ENCODE results near the gene ATG5.
"Not testable (repeated sequence)": the region's sequence is repeated elsewhere in the genome, so short reads cannot be mapped to it uniquely, and the experiment has no call there.

The ATG5 gene

DNA sequence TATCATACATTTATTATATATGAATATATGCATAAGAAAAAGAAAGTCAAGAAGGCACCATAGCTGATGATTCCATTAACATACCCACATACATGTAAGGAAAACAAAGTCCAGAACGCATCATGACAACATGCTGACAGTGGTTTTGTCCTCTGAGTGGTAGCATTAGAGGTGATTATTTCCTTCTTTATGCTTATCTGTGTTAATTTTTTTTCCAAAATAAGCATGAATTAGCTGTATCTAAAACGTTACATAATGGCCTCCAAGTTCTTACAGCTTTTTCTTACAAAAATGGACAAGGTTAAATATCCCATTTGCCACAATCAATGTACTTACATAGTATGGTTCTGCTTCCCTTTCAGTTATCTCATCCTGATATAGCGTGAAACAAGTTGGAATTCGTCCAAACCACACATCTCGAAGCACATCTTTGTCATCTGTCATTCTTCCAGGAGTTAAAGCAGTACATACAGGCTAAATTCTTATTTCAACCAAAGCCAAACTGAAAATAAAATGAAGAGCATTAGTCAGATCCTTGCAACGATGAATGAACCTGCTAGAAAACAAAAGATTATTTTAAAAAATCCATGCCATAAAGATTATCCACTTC, 9.7 kb downstream of the ATG5 start:
- DNase-seq, result no peak
- intact Hi-C loops (cut with DNase I), result no loop called here

DNA sequence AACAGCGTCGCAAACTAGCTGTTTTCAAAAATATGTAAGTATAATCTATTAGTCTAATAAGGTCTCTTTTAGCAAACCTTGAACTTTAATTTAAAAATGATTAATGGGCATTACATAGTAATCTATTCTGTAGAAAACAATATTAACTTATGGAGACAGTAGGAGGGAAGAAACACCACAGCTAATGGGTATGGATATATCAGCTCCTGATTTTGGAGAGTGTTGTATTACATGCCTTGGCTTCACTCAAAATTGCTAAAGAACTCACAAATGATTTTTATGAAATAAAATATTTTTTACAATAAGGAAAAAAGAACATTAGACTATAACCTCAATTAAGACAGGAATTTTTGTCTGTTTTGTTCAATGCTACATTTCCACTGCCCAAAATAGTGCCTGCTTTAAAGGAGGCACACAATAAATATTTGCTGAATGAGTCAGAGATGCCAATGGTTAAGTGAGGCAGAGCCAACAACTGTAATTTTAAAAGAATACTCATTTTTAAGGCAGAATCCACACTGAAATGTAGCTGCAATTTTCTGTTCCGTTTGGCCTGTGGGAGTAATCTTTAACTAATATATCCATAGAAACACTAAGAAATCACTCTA, 15.7 kb downstream of the ATG5 start:
- intact Hi-C loops (cut with DNase I), result loop anchor here (10.0 kb wide), 1 partner anchor 885 kb away; no protein-coding TSS in a partner anchor
- DNase-seq, result no peak

DNA sequence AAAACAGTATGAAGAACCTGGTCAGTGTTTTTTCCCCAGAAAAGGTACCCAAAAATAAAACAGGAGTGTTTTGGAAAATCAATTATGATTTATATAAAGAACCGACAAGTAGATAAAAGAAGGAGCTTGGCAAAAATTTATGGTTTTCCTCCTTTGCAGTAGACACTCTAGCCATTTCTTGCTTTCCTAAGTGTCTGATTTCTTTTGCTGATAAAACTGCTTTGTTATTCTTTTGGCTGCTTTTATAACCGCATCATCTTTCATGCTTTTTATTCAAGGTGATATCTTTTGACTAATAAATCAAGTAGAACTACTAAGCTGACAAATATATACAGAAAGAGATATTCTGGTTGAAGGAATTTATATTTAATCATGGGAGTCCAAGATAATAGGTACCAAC, 16.6 kb downstream of the ATG5 start:
- DNase-seq, result no peak
- intact Hi-C loops (cut with DNase I), result loop anchor here (10.0 kb wide), 1 partner anchor 884 kb away; no protein-coding TSS in a partner anchor

DNA sequence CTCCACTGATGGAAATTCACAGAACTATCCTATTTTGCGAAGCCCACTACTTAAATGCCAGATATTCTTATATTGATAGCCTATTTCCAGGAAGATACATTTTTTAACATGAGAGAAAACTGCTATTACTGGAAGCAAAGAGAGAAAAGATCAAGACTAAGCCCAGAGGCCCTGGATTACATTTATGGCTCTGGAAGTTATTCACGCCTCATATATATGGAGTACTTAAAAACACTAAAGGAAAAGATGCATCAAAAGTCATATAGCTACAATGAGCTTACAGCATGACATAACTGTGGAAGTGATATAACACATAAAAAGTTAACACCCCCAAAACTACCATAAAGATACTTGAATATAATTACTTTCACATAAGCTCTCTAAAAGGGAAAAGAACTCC, 19.8 kb downstream of the ATG5 start:
- intact Hi-C loops (cut with DNase I), result loop anchor here (10.0 kb wide), 1 partner anchor 881 kb away; no protein-coding TSS in a partner anchor
- no peak for DNase-seq

DNA sequence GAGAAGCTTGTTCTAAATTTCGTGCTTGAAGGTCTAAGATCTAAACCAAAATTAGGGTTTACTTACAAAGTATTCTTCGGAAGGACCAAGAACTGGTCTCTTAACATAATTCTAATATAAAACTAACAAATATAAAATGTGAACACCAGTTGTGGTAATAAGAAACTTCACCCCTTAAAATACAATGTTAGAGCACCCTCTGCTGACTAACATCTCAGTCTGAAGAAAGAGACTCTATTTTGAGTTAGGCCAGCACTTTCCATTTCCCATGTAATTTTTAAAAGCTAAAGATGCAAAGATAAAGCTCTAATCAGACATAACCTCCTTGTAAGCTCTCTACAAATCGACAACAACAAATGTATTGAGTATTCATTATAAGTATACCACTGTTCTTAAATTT, 24.6 kb downstream of the ATG5 start:
- DNase-seq, result no peak
- intact Hi-C loops (cut with DNase I), result loop anchor here (5.0 to 10.0 kb wide), 2 partner anchors 819 to 876 kb away; no protein-coding TSS in a partner anchor

DNA sequence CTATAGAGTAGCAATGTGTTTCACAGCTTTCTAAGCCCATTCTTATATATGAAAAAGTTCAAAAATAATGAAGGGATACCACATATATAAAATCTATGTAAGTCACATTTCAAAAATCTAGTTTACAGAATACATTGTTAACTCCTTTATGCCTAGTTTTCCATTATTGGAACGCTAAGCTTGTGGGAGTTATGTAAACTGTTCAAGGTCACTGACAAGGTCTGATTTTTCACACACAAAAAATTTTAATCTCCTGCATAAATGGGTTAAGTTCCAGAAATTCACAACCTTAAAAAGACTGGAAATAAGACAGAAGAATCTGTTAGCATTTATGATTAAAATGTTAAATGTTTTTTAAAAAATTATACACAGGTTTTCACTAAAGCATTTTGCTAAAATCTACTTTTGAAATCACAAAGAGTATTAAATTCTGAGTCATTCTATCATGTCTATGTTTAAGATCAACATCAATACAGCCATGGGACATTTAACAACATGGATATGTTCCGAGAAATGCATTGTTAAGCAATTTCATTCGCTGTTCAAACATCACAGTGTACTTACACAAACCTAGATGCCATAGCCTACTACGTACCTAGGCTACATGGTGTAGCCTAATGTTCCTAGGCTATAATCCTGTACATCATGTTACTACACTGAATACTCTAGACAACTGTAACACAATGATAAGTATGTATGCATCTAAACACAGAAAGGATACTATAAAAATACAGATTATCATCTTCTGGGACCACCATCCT, 25.4 kb downstream of the ATG5 start:
- intact Hi-C loops (cut with DNase I), result loop anchor here (5.0 to 10.0 kb wide), 2 partner anchors 818 to 875 kb away; no protein-coding TSS in a partner anchor
- no peak for DNase-seq

DNA sequence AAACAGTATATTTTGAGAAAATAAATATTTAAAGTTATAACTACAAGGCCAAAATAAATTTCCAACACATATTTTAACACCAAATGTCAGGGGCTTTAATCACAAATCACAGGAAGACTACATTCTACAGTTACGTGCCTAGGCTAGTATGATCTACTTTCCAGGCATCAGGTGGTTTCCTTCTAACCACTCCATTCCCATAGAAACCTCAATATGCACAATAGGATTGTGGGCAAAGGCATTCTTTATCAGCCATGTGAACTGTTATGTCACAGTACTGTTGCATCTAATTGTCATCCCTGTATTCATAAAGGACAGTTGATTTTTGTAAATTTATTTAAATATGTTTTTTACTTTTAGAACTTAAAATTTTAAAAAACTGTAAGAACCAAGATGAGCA, 32.4 kb downstream of the ATG5 start:
- intact Hi-C loops (cut with DNase I), result no loop called here
- no peak for DNase-seq

DNA sequence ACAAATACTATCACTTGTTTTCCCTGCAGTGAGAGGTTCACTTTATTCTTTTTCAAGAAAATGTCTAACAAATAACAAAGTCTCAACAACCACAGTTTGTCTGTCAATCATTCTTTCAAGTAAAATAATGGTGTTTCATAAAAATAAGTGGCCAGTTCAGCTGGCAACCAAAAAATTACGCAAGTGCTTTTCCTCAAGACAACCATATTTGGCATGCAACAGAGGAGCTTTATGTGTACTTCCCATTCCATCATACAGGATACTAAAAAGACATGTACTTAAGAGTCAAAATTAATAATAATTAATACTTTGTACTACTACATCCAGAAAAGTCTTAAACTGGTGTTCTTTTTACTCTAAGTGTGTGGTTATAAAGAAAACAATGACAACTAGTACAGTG, 34.6 kb downstream of the ATG5 start:
- intact Hi-C loops (cut with DNase I), result no loop called here

DNA sequence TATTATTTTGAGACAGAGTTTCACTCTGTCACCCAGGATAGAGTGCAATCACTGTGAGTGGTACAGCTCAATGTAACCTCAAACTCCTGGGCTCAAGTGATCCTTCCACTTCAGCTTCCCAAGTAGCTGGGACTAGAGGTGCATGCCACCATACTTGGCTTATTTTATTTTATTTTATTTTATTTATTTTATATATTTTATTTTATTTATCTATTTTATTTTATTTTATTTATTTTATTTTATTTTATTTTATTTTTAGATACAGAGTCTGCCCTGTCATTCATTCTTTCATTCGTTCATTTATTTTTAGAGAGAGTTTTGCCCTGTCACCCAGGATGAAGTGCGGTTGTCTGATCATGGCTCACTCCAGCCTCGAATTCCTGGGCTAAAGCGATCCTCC, 35.5 kb downstream of the ATG5 start:
- DNase-seq, result no peak
- intact Hi-C loops (cut with DNase I), result no loop called here

More for the DNA sequence above, 34.6 kb downstream of the ATG5 start:
- DNase-seq, result no peak

DNA sequence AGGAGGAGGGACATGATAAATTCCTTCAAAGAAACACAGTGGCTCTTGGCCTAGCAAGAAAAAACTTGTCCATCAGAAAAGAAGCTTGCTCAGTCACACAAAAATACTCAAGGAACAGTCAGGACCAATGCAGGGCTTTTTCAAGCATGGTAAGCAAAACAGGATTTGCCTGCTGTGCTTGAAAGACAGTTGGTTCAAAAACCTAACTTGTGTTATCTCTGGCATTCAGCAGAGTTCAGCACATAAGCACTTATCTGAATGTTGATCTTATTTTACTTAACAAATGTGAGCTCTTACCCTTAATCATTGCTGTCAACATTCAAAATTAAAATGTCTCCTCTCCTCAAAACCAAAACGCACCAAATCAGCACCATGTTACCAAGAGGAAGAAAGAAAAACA, 38.3 kb downstream of the ATG5 start:
- DNase-seq, result no peak
- intact Hi-C loops (cut with DNase I), result no loop called here

DNA sequence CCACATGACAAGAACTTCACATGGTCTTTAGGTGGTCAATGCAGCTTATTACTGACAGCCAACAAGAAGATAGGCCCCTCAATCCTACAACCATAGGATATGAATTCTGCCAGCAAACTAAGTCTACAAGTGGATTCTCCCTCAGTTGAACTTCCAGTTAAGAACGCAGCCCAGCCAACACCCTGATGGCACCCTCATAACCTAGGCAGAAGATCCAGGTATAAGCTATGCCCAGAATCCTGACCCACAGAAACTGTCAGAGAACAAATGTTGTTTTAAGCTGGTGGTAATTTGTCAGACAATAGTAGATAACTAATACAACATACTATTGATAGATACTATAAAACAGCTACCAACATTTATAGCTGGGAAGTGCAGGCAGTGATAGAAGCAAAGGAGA, 38.8 kb downstream of the ATG5 start:
- DNase-seq, result no peak
- intact Hi-C loops (cut with DNase I), result no loop called here

DNA sequence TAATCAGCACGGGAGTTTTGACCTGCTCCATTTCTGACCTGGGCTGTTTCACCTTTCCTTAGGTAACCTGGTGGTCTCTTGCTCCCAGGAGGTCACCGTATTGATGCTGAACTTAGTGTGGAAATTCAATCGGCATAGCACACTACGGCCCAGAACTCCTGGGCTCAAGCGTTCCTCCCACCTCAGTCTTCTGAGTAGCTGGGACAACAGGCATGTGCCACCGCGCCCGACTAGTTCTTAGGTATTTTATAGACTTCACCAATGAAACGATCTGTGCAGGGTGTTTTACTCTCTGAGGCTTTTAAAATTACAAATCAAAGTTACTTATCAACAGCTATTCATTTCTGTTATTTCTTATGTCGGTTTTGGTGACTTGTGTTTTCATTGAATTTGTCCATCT, 42.1 kb downstream of the ATG5 start:
- no peak for DNase-seq
- intact Hi-C loops (cut with DNase I), result no loop called here

DNA sequence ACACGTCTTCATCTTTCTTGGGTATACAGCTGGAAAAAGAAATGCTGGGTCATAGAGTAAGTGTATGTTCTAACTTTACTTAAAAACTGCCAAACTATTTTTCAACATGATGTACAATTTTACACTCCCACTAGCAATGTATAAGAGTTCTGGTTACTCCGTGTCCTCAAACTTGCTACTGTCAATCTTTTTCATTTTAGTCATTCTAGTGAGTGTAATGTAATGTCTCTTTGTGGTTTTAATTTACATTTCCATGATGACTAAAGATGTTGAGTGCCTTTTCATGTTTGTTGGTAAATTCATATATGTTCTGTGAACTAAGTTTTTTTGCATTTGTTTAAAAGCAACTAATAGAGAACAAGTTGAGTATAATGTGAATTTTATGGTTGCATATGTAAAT, 43.9 kb downstream of the ATG5 start:
- DNase-seq, result no peak
- intact Hi-C loops (cut with DNase I), result no loop called here

DNA sequence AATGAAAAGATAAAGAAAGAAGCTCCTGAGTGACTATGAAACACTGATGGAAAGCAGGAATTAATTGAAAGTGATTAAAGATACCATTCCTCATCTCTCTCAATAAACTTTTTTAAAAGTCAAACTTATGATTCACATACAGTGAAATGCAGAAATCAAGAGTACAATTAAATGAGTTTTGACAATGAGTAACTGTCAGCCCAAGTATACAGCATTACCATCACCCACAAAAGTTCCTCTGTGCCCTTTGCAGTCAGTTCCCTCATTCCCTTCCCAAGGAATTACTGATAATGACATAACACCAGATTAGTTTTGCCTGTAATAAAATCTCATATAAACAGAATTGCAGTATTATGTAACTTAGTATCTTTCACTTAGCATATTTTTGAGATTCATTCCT, 44.5 kb downstream of the ATG5 start:
- intact Hi-C loops (cut with DNase I), result no loop called here
- DNase-seq, result no peak

DNA sequence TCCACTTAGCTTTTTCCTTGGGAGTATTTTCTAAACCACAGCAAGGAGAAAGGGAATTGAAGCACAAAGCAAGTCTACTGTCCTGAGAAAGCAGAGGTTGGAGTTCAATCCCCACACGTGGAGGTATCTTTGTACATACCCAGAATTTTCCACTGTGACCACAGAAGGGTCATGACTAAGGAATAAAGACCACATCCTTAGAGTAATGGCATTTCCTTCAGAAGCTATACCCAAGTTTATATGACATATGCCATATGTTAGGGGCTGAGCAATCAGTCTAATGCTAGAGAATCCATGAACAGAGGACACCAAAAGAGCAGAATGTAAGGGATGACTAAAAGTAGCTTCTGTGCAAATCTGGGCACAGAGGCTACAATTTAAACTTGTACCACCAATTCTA, 46.4 kb downstream of the ATG5 start:
- DNase-seq, result no peak
- intact Hi-C loops (cut with DNase I), result no loop called here

DNA sequence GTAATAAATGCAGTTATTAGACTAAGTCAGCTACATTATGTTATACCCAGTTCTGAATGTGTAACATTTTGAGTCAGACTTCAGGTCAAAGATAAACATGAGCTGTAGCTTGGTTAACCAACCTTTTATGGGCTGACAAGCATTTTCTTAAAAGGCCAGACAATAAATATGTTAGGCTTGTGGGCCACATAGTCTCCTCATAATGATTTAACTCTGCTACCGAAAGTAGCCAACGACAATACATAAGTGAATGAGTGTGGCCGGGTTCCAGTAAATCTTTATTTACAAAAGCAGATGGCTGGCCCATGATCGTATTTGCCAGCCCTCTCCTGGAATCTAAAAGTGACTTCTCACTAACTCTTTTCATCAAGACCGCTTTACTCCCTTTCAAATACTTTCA, 49.9 kb downstream of the ATG5 start:
- intact Hi-C loops (cut with DNase I), result no loop called here
- no peak for DNase-seq

DNA sequence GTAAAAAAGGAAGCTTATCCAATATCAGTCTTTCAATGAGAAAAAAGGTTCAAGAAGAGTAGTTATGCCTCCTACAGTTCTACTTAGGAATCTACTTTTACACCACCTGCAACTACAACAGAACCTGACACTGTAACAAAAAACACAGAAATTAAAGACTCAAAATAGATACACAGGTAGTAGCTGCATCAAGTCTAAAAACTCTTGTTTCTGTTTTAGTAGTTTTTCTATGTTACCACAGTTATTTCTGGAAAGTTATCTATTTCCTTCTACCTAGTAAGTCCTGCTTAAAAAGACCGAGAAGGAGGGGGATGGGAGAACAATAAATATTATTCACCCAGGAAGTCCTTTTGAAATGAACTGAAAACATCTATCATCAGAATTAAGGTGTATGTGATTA, 52.5 kb downstream of the ATG5 start:
- DNase-seq, result no peak
- intact Hi-C loops (cut with DNase I), result no loop called here

DNA sequence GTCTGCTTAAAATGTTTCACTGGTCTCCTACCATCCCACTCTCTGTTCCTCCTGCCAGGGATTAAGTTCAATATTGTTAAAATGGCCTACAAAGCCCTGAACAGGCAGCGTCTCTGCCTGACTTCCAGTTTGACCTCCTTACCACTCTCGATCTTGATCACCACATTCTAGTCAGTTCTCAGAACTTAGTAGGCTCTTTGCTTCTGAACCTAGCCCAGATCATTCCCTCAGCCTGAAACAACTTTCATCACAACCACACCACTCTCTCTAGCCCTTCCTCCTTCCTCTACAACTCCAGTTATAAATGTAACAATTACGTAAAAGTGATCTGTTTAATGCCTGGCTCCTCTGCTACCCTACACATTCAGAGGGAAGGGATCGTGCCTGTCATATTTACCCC, 53.3 kb downstream of the ATG5 start:
- DNase-seq, result no peak
- intact Hi-C loops (cut with DNase I), result no loop called here

DNA sequence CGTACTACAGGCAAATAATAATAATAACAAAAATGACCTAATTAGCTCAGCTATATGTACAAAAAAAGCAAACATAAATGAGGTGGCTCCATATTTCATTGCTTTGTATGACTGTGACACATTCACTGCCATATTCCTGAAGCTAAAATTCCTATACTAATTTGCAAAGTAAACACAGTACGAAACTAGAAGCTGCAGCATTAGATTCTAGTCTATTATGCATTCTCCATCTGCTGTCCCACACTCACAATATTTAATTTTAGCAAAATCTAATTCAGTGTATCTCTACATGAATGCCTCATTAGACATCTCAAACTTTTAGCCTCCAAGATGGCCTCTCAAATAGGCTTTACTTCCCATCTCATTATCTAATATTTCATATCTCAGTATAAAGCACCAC, 55.1 kb downstream of the ATG5 start:
- intact Hi-C loops (cut with DNase I), result no loop called here
- no peak for DNase-seq

DNA sequence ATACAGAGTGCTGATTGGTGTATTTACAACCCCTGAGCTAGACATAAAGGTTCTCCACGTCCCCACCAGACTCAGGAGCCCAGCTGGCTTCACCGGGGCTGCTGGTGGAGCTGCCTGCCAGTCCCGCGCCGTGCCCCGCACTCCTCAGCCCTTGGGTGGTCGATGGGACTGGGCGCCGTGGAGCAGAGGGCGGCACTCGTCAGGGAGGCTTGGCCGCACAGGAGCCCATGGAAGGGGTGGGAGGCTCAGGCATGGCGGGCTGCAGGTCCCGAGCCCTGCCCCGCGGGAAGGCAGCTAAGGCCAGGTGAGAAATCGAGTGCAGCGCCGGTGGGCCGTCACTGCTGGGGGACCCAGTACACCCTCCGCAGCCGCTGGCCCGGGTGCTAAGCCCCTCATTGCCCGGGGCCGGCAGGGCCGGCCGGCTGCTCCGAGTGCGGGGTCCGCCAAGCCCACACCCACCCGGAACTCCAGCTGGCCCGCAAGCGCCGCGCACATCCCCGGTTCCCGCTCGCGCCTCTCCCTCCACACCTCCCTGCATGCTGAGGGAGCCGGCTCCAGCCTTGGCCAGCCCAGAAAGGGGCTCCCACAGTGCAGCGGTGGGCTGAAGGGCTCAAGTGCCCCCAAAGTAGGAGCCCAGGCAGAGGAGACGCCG, 56.2 kb downstream of the ATG5 start:
- DNase-seq, result peak in 3 of 10 donors; percentile 66 to 79 (median 78)
- intact Hi-C loops (cut with DNase I), result not testable (repeated sequence)

DNA sequence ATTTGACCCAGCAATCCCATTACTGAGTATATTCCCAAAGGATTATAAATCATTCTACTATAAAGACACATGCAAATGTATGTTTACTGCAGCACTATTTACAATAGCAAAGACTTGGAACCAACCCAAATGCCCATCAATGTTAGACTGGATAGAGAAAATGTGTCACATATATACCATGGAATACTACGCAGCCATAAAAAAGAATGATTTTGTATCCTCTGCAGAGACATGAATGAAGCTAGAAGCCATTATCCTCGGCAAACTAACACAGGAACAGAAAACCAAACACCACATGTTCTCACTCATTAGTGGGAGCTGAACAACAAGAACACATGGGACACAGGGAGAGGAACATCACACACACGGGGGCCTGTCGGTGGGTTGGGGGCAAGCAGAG, 57.1 kb downstream of the ATG5 start:
- intact Hi-C loops (cut with DNase I); DNase-seq: not testable (repeated sequence)
